Middle frontal gyrus (tissue), 1 donor: ENCODE measurements around the gene BANP.

Source experiments
- DNase-seq: peaks from one replicate; pipeline ENCODE4 v3.0.0-alpha.2; 2015; ENCODE audit warnings: low spot score; ENCODE audit errors: extremely low spot score

The BANP gene

DNA sequence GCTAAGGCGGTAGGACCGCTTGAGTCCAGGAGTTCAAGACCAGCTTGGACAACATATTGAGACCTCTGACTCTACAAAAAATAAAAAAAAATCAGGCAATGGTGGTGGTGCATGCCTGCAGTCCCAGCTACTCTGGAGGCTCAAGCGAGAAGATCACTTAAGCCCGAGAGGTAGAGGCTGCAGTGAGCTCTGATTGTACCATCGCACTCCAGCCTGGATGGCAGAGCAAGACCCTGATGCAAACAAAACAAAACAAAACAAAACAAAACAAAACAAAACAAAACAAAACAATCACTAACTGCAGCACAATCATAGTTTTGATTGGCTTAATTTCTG, 2.5 kb upstream of the BANP start:
- DNase-seq: no peak

GRCh38 chr16:87949071-87949744, 2.0 kb upstream of the BANP start:
- DNase-seq: no peak

- DNase-seq: no peak
Observed at GRCh38 chr16:87951552-87952538, 611 bp downstream of the BANP start.

DNA sequence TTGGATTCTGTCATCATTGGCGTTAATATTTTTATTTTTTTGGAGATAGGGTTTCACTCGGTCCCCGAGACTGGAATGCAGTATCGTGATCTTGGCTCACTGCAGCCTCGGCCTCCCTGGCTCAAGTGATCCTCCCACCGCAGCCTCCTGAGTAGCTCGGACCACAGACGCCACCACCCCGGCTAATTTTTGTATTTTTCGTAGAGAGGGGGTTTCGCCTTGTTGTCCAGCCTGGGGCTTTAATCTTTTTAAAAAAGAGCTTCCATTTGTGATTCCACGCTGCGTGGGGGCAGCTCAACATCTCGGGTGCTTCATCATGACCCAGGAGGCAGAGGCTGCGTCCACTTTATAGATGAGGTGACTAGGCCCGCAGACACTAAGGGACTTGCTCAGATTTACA, 1.5 kb downstream of the BANP start:
- no peak for DNase-seq

DNA sequence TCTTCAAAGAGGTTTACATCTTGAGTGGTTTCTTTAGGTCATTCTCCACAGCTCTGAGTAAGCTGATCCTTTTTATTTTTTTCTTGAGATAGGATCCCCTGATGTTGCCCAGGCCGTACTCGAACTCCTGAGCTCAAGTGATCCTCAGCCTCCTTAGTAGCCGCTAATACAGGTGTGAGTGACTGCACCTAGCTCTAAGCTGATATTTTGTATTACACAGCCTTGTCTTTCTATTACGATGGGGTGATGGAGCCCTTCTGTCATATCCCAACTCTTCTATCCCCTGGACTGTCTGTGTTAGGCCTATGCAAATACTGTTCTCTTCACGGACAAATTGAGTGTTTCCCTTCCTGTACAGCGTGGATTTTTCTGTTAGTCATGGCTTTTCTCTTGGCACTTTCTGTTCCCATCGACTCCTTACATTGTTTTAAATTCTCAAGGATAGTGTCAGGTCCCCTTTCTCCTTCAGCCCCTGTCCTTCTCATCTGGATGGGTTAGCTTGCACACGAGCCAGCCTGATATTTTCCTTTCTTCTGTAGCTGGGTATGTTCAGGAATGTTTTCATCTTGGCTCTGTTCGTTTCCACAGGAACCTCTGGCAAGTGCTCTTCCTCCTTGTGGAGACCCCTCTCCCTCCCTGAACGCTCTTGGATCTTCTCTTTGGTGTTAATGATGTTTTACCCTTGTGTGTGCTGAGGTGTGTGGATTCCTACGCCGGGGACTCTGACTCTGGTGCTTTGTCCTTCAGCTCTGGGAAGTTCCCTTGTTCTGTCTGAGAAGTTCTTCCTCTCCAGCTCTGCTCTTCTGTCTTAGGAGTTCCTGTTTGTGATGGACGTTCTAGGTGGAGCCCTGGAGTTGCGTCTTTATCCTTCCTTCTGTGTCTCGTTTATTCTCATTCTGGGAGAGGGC, 2.3 kb downstream of the BANP start:
- no peak for DNase-seq

DNA sequence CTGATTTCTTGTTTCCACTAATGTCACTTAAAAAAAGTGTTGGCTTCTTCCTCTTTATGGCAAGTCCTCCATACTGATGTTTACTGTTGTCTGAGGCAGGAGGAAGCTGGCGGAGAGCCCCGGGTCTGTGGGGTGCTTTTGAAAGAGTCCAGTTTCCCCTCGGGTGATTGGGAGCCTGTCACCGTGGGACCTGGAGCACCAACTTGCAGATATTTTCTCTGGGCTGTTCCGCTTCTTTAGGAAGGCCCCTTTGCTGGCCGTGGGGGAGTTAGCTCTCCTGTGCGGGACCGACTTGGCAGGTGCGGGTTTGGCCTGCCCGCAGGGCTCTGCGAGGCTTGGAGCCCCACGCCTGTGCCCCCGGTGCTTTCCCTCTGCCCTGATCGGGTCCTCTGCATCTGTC, 3.1 kb downstream of the BANP start:
- no peak for DNase-seq

DNA sequence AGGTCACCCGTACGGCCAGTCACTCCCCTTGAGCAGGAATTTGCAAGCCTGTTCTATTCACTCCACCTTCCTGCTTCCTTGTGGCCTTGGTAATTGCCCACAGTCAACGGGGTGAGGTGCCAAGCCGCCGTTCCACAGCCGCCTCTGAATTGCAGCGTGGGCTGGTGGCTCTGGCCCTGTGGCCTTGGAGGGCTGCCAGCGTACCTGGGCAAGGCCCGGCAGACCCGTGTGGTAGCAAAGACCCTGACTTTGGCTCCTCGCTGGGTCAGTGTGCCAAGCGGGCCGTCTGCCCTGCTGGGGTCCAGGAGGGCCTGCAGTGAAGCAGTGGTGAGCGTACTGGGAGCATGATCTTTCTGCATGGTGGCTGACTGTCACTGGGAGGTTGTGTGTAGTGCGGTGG, 3.6 kb downstream of the BANP start:
- DNase-seq: no peak

DNA sequence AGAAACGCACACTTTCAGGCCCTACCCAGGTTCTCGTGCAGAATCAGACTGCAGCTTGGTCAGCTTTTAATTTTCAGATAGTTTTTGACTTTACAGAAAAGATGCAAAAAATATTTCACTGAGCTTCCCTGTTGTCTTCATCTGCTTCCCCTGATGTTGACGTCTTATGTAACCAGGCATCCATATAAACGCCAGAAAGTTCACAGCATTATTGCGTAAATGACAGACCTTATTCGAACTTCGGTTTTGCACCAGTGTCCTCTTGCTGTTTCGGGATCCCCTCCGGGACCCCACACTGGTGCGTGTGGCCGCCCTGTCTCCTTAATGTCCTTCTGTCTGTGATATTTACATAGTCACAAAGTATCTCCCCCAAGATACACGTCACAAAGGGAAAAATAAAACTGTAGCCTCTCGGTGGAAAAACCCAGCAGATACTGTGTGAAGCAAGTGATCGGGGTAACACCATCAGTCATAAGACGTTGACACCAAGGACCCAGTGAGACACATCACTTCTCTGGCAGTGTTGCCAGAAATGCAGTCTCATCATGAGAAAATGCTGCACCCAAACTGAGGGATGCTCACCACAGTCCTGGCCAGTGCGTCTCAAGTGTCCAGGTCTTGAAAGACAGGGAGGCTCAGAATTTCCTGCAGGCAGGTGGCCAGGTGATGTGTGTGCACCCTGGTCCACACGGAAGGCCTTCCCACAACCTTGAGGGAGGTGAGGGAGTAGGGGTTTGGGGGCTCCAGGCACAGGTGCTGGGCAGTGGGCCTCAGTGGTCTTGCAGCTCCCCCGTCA, 4.3 kb downstream of the BANP start:
- no peak for DNase-seq

- DNase-seq: no peak
Observed at GRCh38 chr16:87956098-87956364, 4.8 kb downstream of the BANP start.

DNA sequence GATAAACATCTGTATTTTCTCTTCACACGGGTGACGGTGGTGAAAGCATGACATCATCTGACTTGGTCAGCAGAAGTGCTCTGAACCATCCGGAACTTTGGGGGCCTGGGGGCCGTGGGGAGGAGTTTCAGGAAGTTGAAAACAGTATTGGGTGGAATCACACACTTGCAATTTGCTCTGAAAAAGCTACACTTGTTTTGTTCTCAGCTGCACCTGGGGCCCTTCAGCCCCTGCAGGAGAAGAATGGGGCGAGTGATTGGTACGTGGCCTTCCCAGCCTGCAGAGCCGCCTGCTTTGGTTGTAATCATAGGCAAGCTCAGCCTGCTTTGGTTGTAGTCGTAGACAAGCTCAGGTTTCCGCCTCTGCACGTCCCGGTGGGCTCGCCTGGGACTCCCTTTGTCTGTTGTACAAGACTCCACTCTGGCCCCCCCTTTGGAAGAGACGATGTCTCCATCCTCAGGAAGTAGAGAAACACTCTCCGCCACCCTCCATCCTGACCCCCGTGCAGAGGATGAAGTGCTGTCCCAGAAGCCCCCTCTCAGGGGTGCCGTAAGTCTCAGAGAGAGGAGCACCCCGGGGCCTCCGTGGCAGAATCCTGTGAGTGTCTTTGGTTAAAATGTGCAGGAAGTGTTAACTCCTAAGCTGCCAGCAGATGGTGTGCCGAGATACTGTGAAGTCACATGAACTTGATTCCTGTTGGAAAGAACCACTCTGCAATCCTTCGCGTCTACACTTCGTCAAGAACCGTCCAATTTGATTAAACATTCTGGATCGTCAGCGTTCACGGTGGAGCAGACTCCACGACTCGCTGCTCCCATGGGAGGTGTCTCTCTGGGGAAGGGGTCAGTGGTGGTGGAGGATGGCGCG, 5.4 kb downstream of the BANP start:
- no peak for DNase-seq

DNA sequence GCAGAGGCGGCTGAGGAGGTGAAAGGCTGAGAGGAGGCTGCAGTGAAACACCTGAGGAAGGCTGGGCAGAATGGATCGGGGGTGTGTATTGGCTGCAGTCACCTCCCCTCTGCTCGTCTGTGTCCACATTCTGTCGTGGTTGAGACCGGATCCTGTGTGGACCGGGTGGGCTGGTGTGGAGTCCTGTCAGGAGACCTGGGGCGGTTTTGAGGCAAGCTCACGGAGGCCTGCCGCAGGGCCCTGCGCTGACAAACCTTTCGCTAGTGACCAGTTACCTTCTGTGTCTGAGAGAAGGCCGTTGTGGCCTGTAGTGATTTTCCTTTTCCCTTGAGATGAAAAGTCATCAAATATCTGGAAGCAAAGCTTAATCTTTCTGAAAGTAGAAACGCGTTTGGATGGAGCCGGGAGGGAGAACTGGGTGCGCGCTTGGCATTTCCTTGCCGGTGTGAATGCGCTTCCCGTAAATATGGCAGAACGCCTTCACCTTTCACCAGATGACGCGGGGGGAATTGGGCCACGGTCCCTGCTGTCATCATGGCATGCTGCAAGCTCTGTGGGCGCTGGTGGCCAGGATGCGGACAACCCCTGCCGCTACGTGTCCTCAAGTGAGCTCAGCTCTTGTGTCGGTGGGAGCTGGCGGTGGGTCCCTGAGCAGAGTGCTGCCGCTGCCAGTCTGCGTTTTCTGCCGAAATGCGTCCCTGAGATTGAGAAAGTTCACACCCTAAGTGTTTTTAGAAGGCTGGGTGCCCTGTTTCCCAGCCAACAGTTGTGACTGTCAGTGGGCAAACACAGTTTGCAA, 6.3 kb downstream of the BANP start:
- no peak for DNase-seq

GRCh38 chr16:87958632-87959031, 7.4 kb downstream of the BANP start:
- no peak for DNase-seq

DNA sequence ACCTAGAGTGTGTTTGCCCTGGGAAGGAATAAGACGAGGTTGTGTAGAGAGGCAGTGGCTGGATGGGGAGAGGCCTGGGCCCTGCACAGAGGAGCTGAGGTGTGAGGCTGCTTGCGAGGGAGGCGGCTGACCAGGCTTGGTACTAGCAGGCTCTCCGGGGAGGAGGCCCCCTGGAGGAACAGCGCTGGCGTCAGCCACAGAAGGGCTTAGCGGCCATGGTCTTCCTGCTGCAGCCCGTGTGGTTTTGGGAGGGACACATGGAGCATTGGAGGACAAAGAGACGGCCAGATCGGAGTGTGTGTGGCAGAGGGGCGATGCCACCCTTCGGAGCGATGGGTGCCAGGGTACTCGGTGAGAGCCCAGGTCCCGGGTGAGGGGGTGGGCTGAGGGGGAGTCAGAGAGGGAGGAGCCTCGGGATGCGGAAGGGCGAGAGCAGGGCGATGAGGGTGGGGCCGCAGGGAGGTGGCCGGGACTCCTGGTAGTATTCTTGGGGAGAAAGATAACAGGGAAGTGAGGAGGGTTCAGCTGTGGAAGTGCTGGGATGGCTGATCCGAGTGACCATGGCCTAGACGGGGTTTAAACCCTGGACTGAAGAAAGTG, 8.3 kb downstream of the BANP start:
- no peak for DNase-seq

DNA sequence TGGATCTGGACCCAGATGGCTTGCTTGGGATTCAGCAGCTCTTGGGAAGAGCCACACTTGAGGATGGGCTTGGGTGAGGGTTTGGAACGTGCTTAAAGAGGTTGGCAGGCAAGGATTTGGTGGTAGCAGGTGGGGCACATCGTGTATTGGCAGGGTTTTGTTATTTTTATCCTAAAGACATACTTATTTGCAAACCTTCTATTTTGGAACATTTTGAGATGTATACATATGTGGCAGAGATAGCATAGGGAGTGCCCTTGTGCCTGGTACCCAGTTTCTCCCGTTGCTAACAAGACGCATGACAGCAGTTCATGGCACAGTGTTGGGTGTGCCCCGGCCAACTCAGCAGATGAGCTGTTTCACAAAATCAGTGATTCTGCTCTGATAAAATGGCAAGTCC, 9.1 kb downstream of the BANP start:
- DNase-seq: no peak

GRCh38 chr16:87960852-87961251, 9.6 kb downstream of the BANP start:
- no peak for DNase-seq

DNA sequence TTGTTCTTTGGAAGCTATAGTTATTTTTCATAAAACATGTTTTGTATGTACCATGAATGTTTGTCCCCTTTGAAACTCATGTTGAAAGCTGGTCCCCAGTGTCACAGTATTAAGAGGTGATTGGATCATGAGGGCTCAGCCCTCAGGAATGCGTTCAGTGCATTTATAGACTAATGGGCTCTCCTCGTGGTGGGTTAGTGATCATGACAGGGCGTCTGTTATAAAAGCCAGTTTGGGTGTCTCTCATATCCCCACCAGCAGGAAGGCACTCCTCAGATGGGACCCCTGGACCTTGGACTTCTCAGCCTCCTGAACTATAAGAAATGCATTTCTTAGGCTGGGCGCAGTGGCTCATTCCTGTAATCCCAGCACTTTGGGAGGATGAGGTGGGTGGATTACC, 10.4 kb downstream of the BANP start:
- no peak for DNase-seq

DNA sequence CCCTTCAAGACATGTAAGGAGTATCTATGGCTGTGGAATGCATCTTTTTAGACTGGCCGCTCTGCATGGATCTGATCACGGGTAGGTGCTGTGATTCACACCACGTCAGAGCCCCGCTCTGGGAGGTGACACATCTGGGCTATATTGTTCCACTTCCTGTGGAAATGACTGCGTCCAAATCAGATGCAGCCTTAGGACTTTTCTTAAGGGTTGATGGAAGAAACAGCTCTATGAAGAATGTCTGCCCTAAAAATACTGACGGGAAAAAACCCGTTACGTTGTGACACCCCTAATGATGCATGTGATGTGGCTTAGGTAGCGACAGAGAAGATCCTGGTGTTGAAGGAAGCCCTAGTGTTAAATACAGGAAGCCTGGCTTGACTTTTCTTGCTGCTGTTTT, 12.2 kb downstream of the BANP start:
- no peak for DNase-seq

DNA sequence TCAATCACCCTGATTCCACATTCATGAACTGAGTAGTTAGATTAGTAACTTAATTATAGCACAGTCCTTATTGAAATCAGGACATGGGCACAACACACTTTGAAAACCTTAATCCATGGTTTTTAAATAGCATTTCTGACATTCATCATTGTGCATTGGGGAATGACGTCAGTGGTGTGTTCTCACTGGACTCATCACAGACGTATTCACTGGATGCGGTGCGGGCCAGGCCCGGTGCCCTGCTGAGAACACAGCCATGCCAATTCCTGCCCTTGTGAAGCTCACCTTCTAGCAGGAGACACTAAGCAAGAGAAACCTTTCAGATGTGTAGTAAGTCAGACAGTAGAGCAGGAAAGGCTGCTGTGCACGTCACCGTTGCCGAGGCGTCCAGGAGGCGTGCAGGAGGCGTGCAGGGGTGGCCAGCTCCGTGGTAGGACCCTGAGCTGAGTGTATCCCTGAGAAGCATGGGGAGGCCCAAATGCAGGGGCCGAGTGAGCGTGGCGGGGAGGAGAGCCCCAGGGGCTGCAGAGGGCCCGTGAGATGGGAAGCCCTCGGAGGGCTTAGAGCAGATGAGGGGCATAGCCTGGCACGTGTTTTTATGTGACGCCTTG, 12.9 kb downstream of the BANP start:
- DNase-seq: no peak

DNA sequence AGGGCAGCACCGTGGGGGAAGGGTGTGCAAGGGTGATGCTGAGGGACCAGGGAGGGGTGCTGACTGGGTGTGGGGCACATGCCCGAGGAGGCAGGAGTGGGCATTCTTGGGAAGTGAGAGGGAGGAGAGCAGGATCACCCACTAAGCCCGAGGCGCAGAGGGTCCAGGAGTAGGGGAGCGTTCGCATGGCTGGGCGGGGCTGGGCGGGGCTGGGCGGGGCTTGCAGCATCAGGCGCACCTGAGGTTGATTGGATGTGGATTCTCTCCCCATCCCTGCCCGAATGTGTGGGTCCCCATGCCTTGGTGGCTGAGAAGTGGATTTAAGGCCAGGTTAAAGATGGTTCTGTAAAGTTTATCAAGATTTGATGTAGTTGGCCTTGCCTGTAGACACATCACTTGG, 14.2 kb downstream of the BANP start:
- DNase-seq: no peak
